Measurements from ENCODE around the gene RSKR. TPM values are rescaled to one million over a fixed set of nuclear protein-coding genes. Genes with fewer than 3 reads are reported as not detected.

The RSKR gene
- total and polyA plus RNA-seq, 2 donors from 2014 or later, result 4.1 to 10.2 TPM

DNA sequence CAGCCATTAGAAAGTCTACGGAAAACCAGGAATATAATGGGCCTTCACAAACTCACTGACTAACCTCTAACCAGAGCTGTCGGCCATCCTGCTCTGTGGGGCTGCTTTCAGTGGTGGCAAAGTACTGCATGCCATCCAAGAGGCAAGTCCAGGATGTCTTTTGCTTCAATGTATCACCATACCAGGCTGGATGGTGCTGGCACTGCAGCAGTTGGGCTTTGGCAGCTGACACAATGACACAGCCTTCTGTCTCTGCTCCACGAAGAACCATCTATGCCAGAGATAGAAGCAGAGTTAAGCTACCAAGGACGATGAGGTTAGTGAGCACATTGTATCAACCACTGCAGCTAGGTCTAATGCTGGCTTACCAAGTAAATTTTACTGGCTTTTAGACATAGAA is 9.7 kb upstream of the RSKR start:
- Histone ChIP-seq H3K27ac (ENCODE audit: low read depth in 2 of 2, low read length in 2 of 2) (peak overlapping the region; percentile 85 to 90), H3K9me3 (ENCODE audit: control insufficient read depth in 2 of 3, insufficient read depth in 1 of 3, low read length in 3 of 3) (no peaks in the 10 kb centered on the region), H3K36me3 (ENCODE audit: control insufficient read depth in 2 of 3, insufficient read depth in 3 of 3, low read length in 3 of 3) (peaks cover 16 to 64% (median 50%) of the 10 kb centered on the region in 3 donors), H3K27me3 (ENCODE audit: control insufficient read depth, insufficient read depth, low read length) (no peaks in the 10 kb centered on the region), H3K4me1 (ENCODE audit: control insufficient read depth in 2 of 3, insufficient read depth in 2 of 3, low read depth in 1 of 3, low read length in 3 of 3) (no peaks in the 10 kb centered on the region), H3K4me3 (ENCODE audit: low read length in 3 of 3) (peak overlapping the region in 2 of 3 donors; percentile 52 to 83), H3K9ac (ENCODE audit: low read length in 3 of 3) (peak overlapping the region in 1 of 3 donors; percentile 8)
- DNase-seq (no peak), FAIRE-seq (no peak)
- intact Hi-C loops (cut with DNase I), result no loop called here
- TF ChIP-seq, protein P1, sequence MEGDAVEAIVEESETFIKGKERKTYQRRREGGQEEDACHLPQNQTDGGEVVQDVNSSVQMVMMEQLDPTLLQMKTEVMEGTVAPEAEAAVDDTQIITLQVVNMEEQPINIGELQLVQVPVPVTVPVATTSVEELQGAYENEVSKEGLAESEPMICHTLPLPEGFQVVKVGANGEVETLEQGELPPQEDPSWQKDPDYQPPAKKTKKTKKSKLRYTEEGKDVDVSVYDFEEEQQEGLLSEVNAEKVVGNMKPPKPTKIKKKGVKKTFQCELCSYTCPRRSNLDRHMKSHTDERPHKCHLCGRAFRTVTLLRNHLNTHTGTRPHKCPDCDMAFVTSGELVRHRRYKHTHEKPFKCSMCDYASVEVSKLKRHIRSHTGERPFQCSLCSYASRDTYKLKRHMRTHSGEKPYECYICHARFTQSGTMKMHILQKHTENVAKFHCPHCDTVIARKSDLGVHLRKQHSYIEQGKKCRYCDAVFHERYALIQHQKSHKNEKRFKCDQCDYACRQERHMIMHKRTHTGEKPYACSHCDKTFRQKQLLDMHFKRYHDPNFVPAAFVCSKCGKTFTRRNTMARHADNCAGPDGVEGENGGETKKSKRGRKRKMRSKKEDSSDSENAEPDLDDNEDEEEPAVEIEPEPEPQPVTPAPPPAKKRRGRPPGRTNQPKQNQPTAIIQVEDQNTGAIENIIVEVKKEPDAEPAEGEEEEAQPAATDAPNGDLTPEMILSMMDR (IDR thresholded peaks at IDR 0.05; ENCODE audit: borderline replicate concordance, extremely low read depth, insufficient read depth), result no peak

DNA sequence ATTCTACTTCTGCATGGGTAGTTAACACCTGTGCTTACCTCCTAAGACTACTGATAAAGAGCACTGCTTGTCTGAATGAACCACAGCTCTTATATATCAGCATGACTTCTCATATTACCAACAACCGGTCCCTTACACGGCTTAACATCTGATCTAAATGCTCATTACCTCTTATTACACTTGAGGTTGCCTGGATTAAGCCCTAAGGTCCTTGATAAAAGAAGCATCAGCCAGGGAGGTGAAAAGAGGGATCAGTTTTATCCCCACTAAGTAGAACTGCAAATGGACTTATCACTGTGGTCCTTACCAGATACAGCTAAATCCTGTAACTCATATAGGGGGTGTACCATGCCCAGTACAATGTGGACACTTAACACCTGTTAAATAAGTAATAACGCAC is 8.2 kb upstream of the RSKR start:
- Histone ChIP-seq H3K27ac (ENCODE audit: low read depth in 2 of 2, low read length in 2 of 2) (no peak overlapping the region), H3K9ac (ENCODE audit: low read length in 3 of 3) (no peak overlapping the region), H3K4me1 (ENCODE audit: control insufficient read depth in 2 of 3, insufficient read depth in 2 of 3, low read depth in 1 of 3, low read length in 3 of 3) (no peaks in the 10 kb centered on the region), H3K27me3 (ENCODE audit: control insufficient read depth, insufficient read depth, low read length) (no peaks in the 10 kb centered on the region), H3K36me3 (ENCODE audit: control insufficient read depth in 2 of 3, insufficient read depth in 3 of 3, low read length in 3 of 3) (peaks cover 22 to 66% (median 48%) of the 10 kb centered on the region in 3 donors), H3K9me3 (ENCODE audit: control insufficient read depth in 2 of 3, insufficient read depth in 1 of 3, low read length in 3 of 3) (no peaks in the 10 kb centered on the region), H3K4me3 (ENCODE audit: low read length in 3 of 3) (no peak overlapping the region)
- TF ChIP-seq, protein P1 (IDR thresholded peaks at IDR 0.05; ENCODE audit: borderline replicate concordance, extremely low read depth, insufficient read depth), result no peak
- intact Hi-C loops (cut with DNase I), result no loop called here
- FAIRE-seq (no peak), DNase-seq (no peak)

DNA sequence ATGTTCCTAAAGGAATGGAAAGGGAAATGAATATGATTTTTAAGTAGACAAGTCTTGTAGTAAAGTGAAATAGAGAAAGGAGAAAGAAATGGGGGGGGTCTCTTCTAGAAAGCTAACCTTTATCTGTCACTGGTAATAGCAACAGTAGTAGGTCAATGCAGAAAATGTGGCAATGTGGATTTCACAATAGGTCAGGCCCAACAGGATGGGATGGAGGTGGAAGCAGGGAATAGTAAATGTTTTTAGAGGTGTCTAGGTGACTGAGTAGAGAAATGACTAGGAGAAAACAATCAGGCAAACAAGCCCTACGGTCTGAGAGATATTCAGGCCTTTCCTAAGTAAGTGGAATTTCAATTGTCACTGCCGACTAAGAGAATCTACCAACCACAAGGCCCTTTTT is 6.0 kb upstream of the RSKR start:
- DNase-seq (no peak), FAIRE-seq (no peak)
- no peaks in the 10 kb centered on the region for H3K27me3 ChIP-seq (ENCODE audit: control insufficient read depth, insufficient read depth, low read length)
- H3K9me3 ChIP-seq (ENCODE audit: control insufficient read depth in 2 of 3, insufficient read depth in 1 of 3, low read length in 3 of 3), result no peaks in the 10 kb centered on the region
- H3K4me3 ChIP-seq (ENCODE audit: low read length in 3 of 3), result no peak overlapping the region
- no peak overlapping the region for H3K27ac ChIP-seq (ENCODE audit: low read depth in 2 of 2, low read length in 2 of 2)
- TF ChIP-seq, protein P1 (IDR thresholded peaks at IDR 0.05; ENCODE audit: borderline replicate concordance, extremely low read depth, insufficient read depth), result no peak
- no peaks in the 10 kb centered on the region for H3K4me1 ChIP-seq (ENCODE audit: control insufficient read depth in 2 of 3, insufficient read depth in 2 of 3, low read depth in 1 of 3, low read length in 3 of 3)
- intact Hi-C loops (cut with DNase I), result no loop called here
- H3K9ac ChIP-seq (ENCODE audit: low read length in 3 of 3), result no peak overlapping the region
- H3K36me3 ChIP-seq (ENCODE audit: control insufficient read depth in 2 of 3, insufficient read depth in 3 of 3, low read length in 3 of 3), result peaks cover 27 to 80% (median 55%) of the 10 kb centered on the region in 3 donors

DNA sequence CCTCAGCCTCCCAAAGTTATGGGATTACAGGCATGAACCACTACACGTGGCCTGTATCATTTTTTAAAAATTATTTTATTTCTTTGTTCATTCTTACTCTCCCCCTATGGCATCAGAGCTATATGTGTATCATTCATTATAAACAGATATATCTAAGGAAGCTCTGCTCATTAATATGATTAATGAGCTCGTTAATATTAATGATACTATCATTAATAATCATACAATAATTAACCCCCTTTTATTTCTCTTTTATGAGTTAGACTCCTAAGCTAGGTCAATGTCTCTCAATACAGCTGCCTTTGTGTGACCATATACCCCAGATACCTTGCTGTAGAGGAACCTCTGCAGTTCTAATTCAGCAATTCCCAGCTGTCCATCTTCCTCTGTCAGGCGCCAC is 4.5 kb upstream of the RSKR start:
- no peak for DNase-seq
- H3K27me3 ChIP-seq (ENCODE audit: control insufficient read depth, insufficient read depth, low read length), result no peaks in the 10 kb centered on the region
- no peaks in the 10 kb centered on the region for H3K9me3 ChIP-seq (ENCODE audit: control insufficient read depth in 2 of 3, insufficient read depth in 1 of 3, low read length in 3 of 3)
- H3K9ac ChIP-seq (ENCODE audit: low read length in 3 of 3), result no peak overlapping the region
- intact Hi-C loops (cut with DNase I), result loop anchor here (10.0 kb wide), 1 partner anchor 124 kb away; no protein-coding TSS in a partner anchor
- no peak for FAIRE-seq
- H3K27ac ChIP-seq (ENCODE audit: low read depth in 2 of 2, low read length in 2 of 2), result no peak overlapping the region
- TF ChIP-seq, protein P1 (IDR thresholded peaks at IDR 0.05; ENCODE audit: borderline replicate concordance, extremely low read depth, insufficient read depth), result no peak
- H3K4me1 ChIP-seq (ENCODE audit: control insufficient read depth in 2 of 3, insufficient read depth in 2 of 3, low read depth in 1 of 3, low read length in 3 of 3), result no peaks in the 10 kb centered on the region
- peaks cover 22 to 73% (median 53%) of the 10 kb centered on the region in 3 donors for H3K36me3 ChIP-seq (ENCODE audit: control insufficient read depth in 2 of 3, insufficient read depth in 3 of 3, low read length in 3 of 3)
- no peak overlapping the region for H3K4me3 ChIP-seq (ENCODE audit: low read length in 3 of 3)
